Testis (tissue), 3 donors: ENCODE results near the gene FCAMR. TPM values are rescaled to one million over a fixed set of nuclear protein-coding genes. Genes with fewer than 3 reads are reported as not detected.

Experiments
- DNase-seq: peaks from one replicate; pipeline ENCODE4 v3.0.0-alpha.2; 2019
- H3K27ac ChIP-seq, 2 donors: fragments of 200-600 bp; sonication (generic); one replicate each; pipeline ENCODE4 v1.5.1; 2019
- H3K27me3 ChIP-seq: fragments of 200-600 bp; sonication (generic); one replicate; pipeline ENCODE4 v1.5.1; 2019
- H3K36me3 ChIP-seq: fragments of 200-600 bp; sonication (generic); one replicate; pipeline ENCODE4 v1.5.1; 2017; ENCODE audit warnings: low read depth; ENCODE audit errors: missing control alignments
- H3K4me1 ChIP-seq: fragments of 200-600 bp; sonication (generic); one replicate; pipeline ENCODE4 v1.5.1; 2019
- H3K4me3 ChIP-seq, 2 donors: fragments of 200-600 bp; sonication (generic); one replicate each; pipeline ENCODE4 v1.5.1; 2017 to 2019
- H3K9me3 ChIP-seq: fragments of 200-600 bp; sonication (generic); one replicate; pipeline ENCODE4 v1.5.1; 2017
- POLR2A ChIP-seq: fragments of 450-650 bp; IDR thresholded peaks from one replicate; pipeline ENCODE4 v1.6.1; 2017; ENCODE audit warnings: antibody characterized with exemption, mild to moderate bottlenecking, moderate library complexity
- WGBS, 2 donors: methylation state at CpG; one replicate each; pipeline ENCODE4 v1.1.5; 2018; 5-methylcytosine and 5-hydroxymethylcytosine counted together
- intact Hi-C: fragments of 100-400 bp; cut with DNase I; formaldehyde crosslinking; loops from one replicate; pipeline ENCODE4 v1.15.1; 2023; ENCODE audit warnings: low total_unique reads
- polyA plus RNA-seq: library from polyadenylated mRNA; stranded (reverse); fragments of 350-450 nt; fragmentation: Illumina TruSeq; extraction: RNeasy Lipid Tissue Mini Kit (QIAGEN cat#74804); gene quantifications from one replicate; pipeline ENCODE4 v1.2.3, GENCODE V29; 2014; ENCODE audit warnings: low read depth, low replicate concordance; ENCODE audit not compliant: insufficient read depth
- total RNA-seq, 2 donors: library from RNA; depleted of rRNA; stranded (reverse); fragments of >200 nt; gene quantifications; one replicate each; pipeline ENCODE4 v1.2.3, GENCODE V29; 2016
- TF ChIP-seq, protein P1 (sequence below), 3 experiments: fragments of 450-650 bp in 2 of 3; fragments of 200-600 bp in 1 of 3; sonication (generic) in 1 of 3; IDR thresholded peaks; one replicate each; pipeline ENCODE4 v1.5.1; 2016 to 2019; ENCODE audit warnings: antibody characterized with exemption in 3 of 3, mild to moderate bottlenecking in 2 of 3, moderate library complexity in 1 of 3

The FCAMR gene
- total and polyA plus RNA-seq, 3 donors from 2014 or later: 0.31 to 0.41 TPM; not detected in 1

DNA sequence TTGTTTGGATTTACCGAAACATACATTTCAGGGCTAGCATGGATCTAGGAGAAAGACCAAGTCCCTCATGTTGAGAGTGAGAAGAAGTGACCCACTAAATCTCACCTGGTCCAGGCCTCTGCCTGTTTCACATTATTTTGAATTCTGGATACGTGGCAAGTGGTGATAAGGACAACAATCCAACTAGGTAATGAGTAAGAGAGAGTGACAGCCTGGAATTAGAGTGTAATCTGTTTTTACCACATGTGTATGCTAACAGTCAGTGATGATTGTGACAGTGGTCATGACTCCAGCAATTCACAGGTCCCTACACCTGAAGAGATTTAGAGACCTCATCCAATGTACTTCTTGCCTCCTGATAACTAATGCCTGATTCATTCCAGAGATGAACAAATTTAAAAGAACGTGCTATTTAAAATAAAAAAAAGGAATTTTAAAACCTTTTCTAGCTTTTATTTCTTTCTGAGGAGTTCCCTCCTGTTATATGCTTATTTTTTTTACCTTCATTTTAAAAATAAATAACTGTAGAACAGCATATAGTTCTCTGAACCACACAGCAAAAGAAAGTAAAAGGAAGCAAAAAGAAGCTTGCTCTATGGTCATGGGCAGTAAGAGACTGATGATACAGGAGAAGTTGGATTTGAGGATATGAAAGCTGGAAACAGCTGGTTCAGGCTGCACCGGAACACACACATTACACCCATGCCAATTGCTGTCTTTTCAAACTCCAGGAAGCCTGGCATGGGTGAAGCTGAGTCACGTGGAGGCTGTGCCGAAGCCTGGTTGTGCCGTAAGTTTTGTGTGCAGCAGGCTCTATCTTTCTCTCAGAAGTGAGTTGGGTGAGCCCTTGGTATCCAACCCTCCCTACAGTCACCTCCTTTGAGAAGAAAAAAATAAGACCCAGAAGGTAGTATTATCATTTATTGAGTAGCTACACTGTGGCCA lies 47.6 kb upstream of the FCAMR start:
- intact Hi-C loops: no loop called here
- H3K9me3 ChIP-seq: no peaks in the 10 kb centered on the region
- H3K27ac ChIP-seq: no peak overlapping the region
- no peaks in the 10 kb centered on the region for H3K27me3 ChIP-seq
- H3K4me1 ChIP-seq: no peaks in the 10 kb centered on the region
- DNase-seq: peak; percentile 45
- 79 to 81% methylated on average over 7 of the region's 7 CpGs for WGBS, 2 donors
- H3K36me3 ChIP-seq: no peaks in the 10 kb centered on the region
- H3K4me3 ChIP-seq: no peak overlapping the region
- TF ChIP-seq, protein P1, sequence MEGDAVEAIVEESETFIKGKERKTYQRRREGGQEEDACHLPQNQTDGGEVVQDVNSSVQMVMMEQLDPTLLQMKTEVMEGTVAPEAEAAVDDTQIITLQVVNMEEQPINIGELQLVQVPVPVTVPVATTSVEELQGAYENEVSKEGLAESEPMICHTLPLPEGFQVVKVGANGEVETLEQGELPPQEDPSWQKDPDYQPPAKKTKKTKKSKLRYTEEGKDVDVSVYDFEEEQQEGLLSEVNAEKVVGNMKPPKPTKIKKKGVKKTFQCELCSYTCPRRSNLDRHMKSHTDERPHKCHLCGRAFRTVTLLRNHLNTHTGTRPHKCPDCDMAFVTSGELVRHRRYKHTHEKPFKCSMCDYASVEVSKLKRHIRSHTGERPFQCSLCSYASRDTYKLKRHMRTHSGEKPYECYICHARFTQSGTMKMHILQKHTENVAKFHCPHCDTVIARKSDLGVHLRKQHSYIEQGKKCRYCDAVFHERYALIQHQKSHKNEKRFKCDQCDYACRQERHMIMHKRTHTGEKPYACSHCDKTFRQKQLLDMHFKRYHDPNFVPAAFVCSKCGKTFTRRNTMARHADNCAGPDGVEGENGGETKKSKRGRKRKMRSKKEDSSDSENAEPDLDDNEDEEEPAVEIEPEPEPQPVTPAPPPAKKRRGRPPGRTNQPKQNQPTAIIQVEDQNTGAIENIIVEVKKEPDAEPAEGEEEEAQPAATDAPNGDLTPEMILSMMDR (IDR thresholded peaks at IDR 0.05): no peak
- no peak for TF ChIP-seq POLR2A

DNA sequence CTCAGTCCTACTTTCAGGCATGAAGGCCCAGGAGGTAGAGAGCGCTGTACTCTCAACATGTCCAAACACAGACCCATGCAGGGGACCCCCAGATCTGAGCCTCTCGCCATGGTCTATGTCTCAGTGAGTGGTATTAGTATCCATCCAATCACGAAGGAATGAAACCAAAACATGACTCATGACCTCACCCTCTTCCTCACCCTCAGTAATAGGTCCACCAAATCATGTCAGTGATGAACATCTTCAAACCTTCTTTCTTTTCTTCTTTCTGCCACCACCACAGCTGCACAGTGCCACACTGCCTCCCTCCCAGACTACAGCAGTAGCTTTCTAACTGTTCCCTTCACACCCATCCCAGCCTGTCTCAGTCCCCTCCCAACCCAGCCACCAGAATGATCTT lies 45.5 kb upstream of the FCAMR start:
- Histone ChIP-seq H3K4me3 (no peak overlapping the region), H3K9me3 (no peaks in the 10 kb centered on the region), H3K27me3 (no peaks in the 10 kb centered on the region), H3K4me1 (no peaks in the 10 kb centered on the region), H3K36me3 (no peaks in the 10 kb centered on the region), H3K27ac (no peak overlapping the region)
- intact Hi-C loops: no loop called here
- no peak for DNase-seq
- 93% methylated on average over 2 to 3 of the region's 3 CpGs for WGBS, 2 donors
- TF ChIP-seq, protein P1 (IDR thresholded peaks at IDR 0.05): no peak
- no peak for TF ChIP-seq POLR2A

GRCh38 chr1:207014728-207015127 lies 44.5 kb upstream of the FCAMR start:
- TF ChIP-seq POLR2A: no peak
- TF ChIP-seq, protein P1 (IDR thresholded peaks at IDR 0.05): no peak
- intact Hi-C loops: no loop called here
- 89 to 92% methylated on average over 3 of the region's 3 CpGs for WGBS, 2 donors
- Histone ChIP-seq H3K4me1 (peaks cover 10% of the 10 kb centered on the region), H3K4me3 (no peak overlapping the region), H3K9me3 (no peaks in the 10 kb centered on the region), H3K36me3 (no peaks in the 10 kb centered on the region), H3K27me3 (no peaks in the 10 kb centered on the region), H3K27ac (no peak overlapping the region)
- DNase-seq: no peak

DNA sequence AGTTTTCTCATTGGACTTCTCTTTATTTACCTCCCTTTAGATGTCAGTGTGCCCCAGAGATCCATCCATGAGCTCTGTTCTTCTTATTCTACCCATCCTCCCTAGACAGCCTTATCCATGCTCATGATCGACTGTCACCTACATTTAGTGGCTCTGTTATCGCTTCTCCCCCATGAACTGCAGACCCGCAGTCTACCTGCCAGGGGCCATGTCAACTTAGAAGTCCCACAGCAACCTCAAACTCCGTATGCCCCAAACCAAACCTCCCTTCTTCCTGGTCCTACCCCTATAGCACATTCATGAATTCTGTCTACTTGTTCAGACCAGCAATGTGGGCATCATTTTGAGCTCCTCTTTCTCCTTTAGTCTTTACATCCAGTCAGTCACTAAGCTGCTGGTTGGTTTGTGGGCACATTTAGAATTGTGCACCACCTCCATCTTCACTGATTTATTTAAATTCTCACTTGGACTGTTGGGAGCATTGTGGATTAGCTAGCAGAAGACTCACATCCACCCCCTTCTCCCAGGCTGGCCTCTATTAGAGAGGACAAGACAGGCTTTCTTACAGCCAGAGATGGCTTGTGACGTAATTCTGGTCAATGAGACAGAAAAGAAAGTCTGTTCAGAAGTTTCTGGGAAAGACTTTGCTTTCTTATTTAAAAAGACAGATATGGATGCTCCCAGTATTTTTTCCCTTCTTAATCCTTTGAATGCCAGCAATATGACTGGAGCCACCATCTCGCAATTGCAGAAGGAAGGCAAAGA lies 43.2 kb upstream of the FCAMR start:
- WGBS, 2 donors: 91 to 95% methylated on average over 6 of the region's 6 CpGs
- DNase-seq: no peak
- Histone ChIP-seq H3K9me3 (no peaks in the 10 kb centered on the region), H3K4me1 (peaks cover 18% of the 10 kb centered on the region), H3K36me3 (no peaks in the 10 kb centered on the region), H3K27ac (no peak overlapping the region), H3K4me3 (no peak overlapping the region), H3K27me3 (no peaks in the 10 kb centered on the region)
- intact Hi-C loops: no loop called here
- no peak for TF ChIP-seq POLR2A
- TF ChIP-seq, protein P1 (IDR thresholded peaks at IDR 0.05): no peak
